H1 (cell line): Measurements from ENCODE around the gene KRTAP10-5. TPM values are rescaled to one million over a fixed set of nuclear protein-coding genes. Genes with fewer than 3 reads are reported as not detected.

Experiments
- CTCF ChIA-PET: fragments of 300-600 bp; sonication (Branson Sonifier 250); formaldehyde crosslinking; loops from one replicate; lab custom pipeline; 2021; ENCODE audit not compliant: partially characterized antibody; lab: Charles Lee
- POLR2A ChIA-PET: fragments of 300-600 bp; sonication (Branson Sonifier 250); formaldehyde crosslinking; loops from one replicate; lab custom pipeline; 2021; ENCODE audit warnings: inconsistent platforms; ENCODE audit not compliant: partially characterized antibody; lab: Charles Lee
- DNase-seq, 2 experiments: peaks; one replicate each; pipeline versions ENCODE4 v3.0.0 to v3.0.0-alpha.2; 2010 to 2022; ENCODE audit warnings: low spot score in 2 of 2, low read depth in 1 of 2, mixed read lengths in 1 of 2
- FAIRE-seq: peaks from 2 replicates; lab custom pipeline; 2011; peaks lifted over from hg19 to GRCh38; lab: Jason Lieb, UNC
- H2AFZ ChIP-seq: 2 replicates; pipeline ENCODE4 v1.8.1; 2012; ENCODE audit warnings: low read length, inconsistent platforms
- H2AK5ac ChIP-seq: 2 replicates; pipeline ENCODE4 v1.6.1; 2013; ENCODE audit warnings: low read depth, low read length
- H2BK120ac ChIP-seq: replicated peaks from 2 replicates; pipeline ENCODE3; 2013; ENCODE audit warnings: low read depth, low read length, inconsistent platforms
- H2BK12ac ChIP-seq: 2 replicates; pipeline ENCODE4 v1.6.1; 2013; ENCODE audit warnings: low read depth, low read length
- H2BK15ac ChIP-seq: 2 replicates; pipeline ENCODE4 v1.6.1; 2013; ENCODE audit warnings: low read length
- H2BK20ac ChIP-seq: 2 replicates; pipeline ENCODE4 v1.6.1; 2013; ENCODE audit warnings: low read length
- H2BK5ac ChIP-seq: 2 replicates; pipeline ENCODE4 v1.6.1; 2013; ENCODE audit warnings: low read depth, low read length
- H3K14ac ChIP-seq: 2 replicates; pipeline ENCODE4 v1.6.1; 2013; ENCODE audit warnings: inconsistent platforms; ENCODE audit not compliant: insufficient read length
- H3K18ac ChIP-seq: 2 replicates; pipeline ENCODE4 v1.6.1; 2013; ENCODE audit warnings: low read length; ENCODE audit errors: extremely low read depth
- H3K23ac ChIP-seq: 2 replicates; pipeline ENCODE4 v1.6.1; 2013; ENCODE audit warnings: inconsistent platforms; ENCODE audit not compliant: insufficient read length
- H3K23me2 ChIP-seq: 2 replicates; pipeline ENCODE4 v1.6.1; 2013; ENCODE audit warnings: low read depth, low read length
- H3K27ac ChIP-seq: 2 replicates; pipeline ENCODE4 v1.6.1; 2011; ENCODE audit warnings: low read depth, low read length, inconsistent platforms
- H3K27me3 ChIP-seq, 4 experiments: replicated peaks in 1 of 4; 1 replicate in 1 of 4; 2 replicates in 3 of 4; pipeline versions ENCODE4 v1.6.1 to v1.8.1; 2011 to 2013; ENCODE audit warnings: low read length in 3 of 4, mild to moderate bottlenecking in 3 of 4, inconsistent platforms in 2 of 4, mixed read lengths in 2 of 4, moderate library complexity in 1 of 4; ENCODE audit not compliant: control insufficient read depth in 3 of 4, insufficient read depth in 3 of 4; ENCODE audit errors: extremely low read depth in 1 of 4
- H3K36me3 ChIP-seq, 4 experiments: 2 replicates each; pipeline versions ENCODE4 v1.6.1 to v1.8.1; 2011 to 2013; ENCODE audit warnings: mild to moderate bottlenecking in 4 of 4, low read length in 3 of 4, moderate library complexity in 2 of 4, control low read depth in 1 of 4, inconsistent platforms in 1 of 4; ENCODE audit not compliant: insufficient read depth in 4 of 4, control insufficient read depth in 2 of 4
- H3K4ac ChIP-seq: replicated peaks from 2 replicates; pipeline ENCODE3; 2013; ENCODE audit warnings: low read length, low read depth, mixed read lengths, inconsistent platforms; ENCODE audit not compliant: insufficient read length
- H3K4me1 ChIP-seq, 4 experiments: replicated peaks in 1 of 4; 1 replicate in 1 of 4; 2 replicates in 3 of 4; pipeline versions ENCODE4 v1.6.1 to v1.8.1; 2011 to 2013; ENCODE audit warnings: low read length in 3 of 4, inconsistent platforms in 2 of 4, mixed read lengths in 1 of 4; ENCODE audit not compliant: insufficient read depth in 4 of 4, control insufficient read depth in 3 of 4
- H3K4me2 ChIP-seq, 2 experiments: 2 replicates each; pipeline versions ENCODE4 v1.6.1 to v1.8.1; 2011 to 2013; ENCODE audit warnings: low read depth in 2 of 2, low read length in 2 of 2, control low read depth in 1 of 2, inconsistent platforms in 1 of 2, mild to moderate bottlenecking in 1 of 2; ENCODE audit not compliant: insufficient read depth in 1 of 2
- H3K4me3 ChIP-seq, 4 experiments: fragments of 200-600, 300-600 bp in 1 of 4; sonication (generic), shearing (Covaris generic), sonication (Bioruptor Twin) in 1 of 4; 2 replicates each; pipeline versions ENCODE4 v1.5.1 to v1.8.1; 2011 to 2016; ENCODE audit warnings: low read length in 4 of 4, low read depth in 3 of 4, control low read depth in 2 of 4, inconsistent platforms in 2 of 4, mild to moderate bottlenecking in 2 of 4, mixed read lengths in 1 of 4, moderate library complexity in 1 of 4; ENCODE audit not compliant: insufficient read depth in 2 of 4; ENCODE audit errors: extremely low read depth in 1 of 4
- H3K56ac ChIP-seq: replicated peaks from 2 replicates; pipeline ENCODE3; 2013; ENCODE audit warnings: low read depth, mild to moderate bottlenecking, mixed read lengths, low read length, inconsistent platforms; ENCODE audit not compliant: insufficient read length
- H3K79me1 ChIP-seq: 2 replicates; pipeline ENCODE4 v1.6.1; 2013; ENCODE audit warnings: low read depth, low read length, control low read depth
- H3K79me2 ChIP-seq, 2 experiments: 2 replicates each; pipeline versions ENCODE4 v1.6.1 to v1.8.1; 2012 to 2013; ENCODE audit warnings: low read length in 2 of 2, mild to moderate bottlenecking in 2 of 2, inconsistent platforms in 1 of 2; ENCODE audit not compliant: insufficient read depth in 2 of 2, control insufficient read depth in 1 of 2
- H3K9ac ChIP-seq, 4 experiments: replicated peaks in 1 of 4; 1 replicate in 1 of 4; 2 replicates in 3 of 4; pipeline versions ENCODE4 v1.6.1 to v1.8.1; 2011 to 2013; ENCODE audit warnings: low read depth in 3 of 4, low read length in 3 of 4, control low read depth in 2 of 4, mild to moderate bottlenecking in 2 of 4, moderate library complexity in 2 of 4, inconsistent platforms in 1 of 4; ENCODE audit errors: extremely low read depth in 1 of 4
- H3K9me3 ChIP-seq, 2 experiments: 2 replicates each; pipeline versions ENCODE4 v1.6.1 to v1.8.1; 2012 to 2013; ENCODE audit warnings: mild to moderate bottlenecking in 2 of 2, moderate library complexity in 2 of 2, control low read depth in 1 of 2, inconsistent platforms in 1 of 2, low read depth in 1 of 2, low read length in 1 of 2, mixed read lengths in 1 of 2; ENCODE audit not compliant: insufficient read depth in 2 of 2
- H4K20me1 ChIP-seq, 2 experiments: replicated peaks in 1 of 2; 2 replicates each; pipeline versions ENCODE3 to v1.8.1; 2011 to 2013; ENCODE audit warnings: inconsistent platforms in 2 of 2, low read length in 2 of 2, mild to moderate bottlenecking in 1 of 2; ENCODE audit not compliant: insufficient read depth in 2 of 2, control insufficient read depth in 1 of 2
- H4K5ac ChIP-seq: 2 replicates; pipeline ENCODE4 v1.6.1; 2013; ENCODE audit warnings: low read length, low read depth, mixed read lengths, inconsistent platforms; ENCODE audit not compliant: insufficient read length
- H4K8ac ChIP-seq: 2 replicates; pipeline ENCODE4 v1.8.0; 2013; ENCODE audit warnings: mild to moderate bottlenecking, moderate library complexity, low read length, inconsistent platforms; ENCODE audit not compliant: insufficient read depth; ENCODE audit errors: extremely low read depth
- H4K91ac ChIP-seq: replicated peaks from 2 replicates; pipeline ENCODE3; 2013; ENCODE audit warnings: low read length, mixed read lengths, inconsistent platforms; ENCODE audit not compliant: insufficient read length
- CEBPB ChIP-seq: IDR thresholded peaks from 2 replicates; pipeline ENCODE4 v1.6.1; 2012; ENCODE audit warnings: low read depth, low read length
- CHD1 ChIP-seq: IDR thresholded peaks from 2 replicates; pipeline ENCODE4 v1.6.1; 2012; ENCODE audit warnings: low read depth, low read length, improper control_type of control experiment
- CTBP2 ChIP-seq: IDR thresholded peaks from 2 replicates; pipeline ENCODE4 v1.7.0; 2011; ENCODE audit warnings: borderline replicate concordance, mild to moderate bottlenecking, moderate library complexity, mixed read lengths, low read length; ENCODE audit not compliant: insufficient read depth, insufficient read length
- E2F6 ChIP-seq: IDR thresholded peaks from 2 replicates; pipeline ENCODE4 v1.6.1; 2012; ENCODE audit warnings: inconsistent platforms
- FOSL1 ChIP-seq: IDR thresholded peaks from 2 replicates; pipeline ENCODE4 v1.6.1; 2011; ENCODE audit warnings: mild to moderate bottlenecking, low read depth, low read length, moderate library complexity; ENCODE audit not compliant: insufficient read depth
- GTF2F1 ChIP-seq: IDR thresholded peaks from 2 replicates; pipeline ENCODE4 v1.6.1; 2012; ENCODE audit warnings: low read depth, low read length, improper control_type of control experiment, borderline replicate concordance
- SP2 ChIP-seq: IDR thresholded peaks from 2 replicates; pipeline ENCODE4 v1.6.1; 2012; ENCODE audit warnings: mild to moderate bottlenecking, low read length, inconsistent platforms
- SUZ12 ChIP-seq: fragments of 200-600 bp; sonication (generic); IDR thresholded peaks from 2 replicates; pipeline ENCODE4 v1.6.1; 2012; ENCODE audit warnings: mild to moderate bottlenecking, inconsistent platforms, low read length, moderate library complexity, mixed read lengths
- TAF1 ChIP-seq: IDR thresholded peaks from 2 replicates; pipeline ENCODE4 v1.6.1; 2011; ENCODE audit warnings: mild to moderate bottlenecking, low read depth, low read length
- ZNF274 ChIP-seq: IDR thresholded peaks from 2 replicates; pipeline ENCODE4 v1.7.0; 2012; ENCODE audit warnings: low read length, borderline replicate concordance; ENCODE audit errors: extremely low read depth
- WGBS, 2 experiments: shearing (Covaris generic) in 1 of 2; methylation state at CpG; one replicate each; pipeline versions ENCODE4 v1.1.6 to v1.1.7; 2013 to 2015; ENCODE audit warnings: low lambda C conversion rate in 2 of 2, mixed read lengths in 2 of 2, inconsistent platforms in 1 of 2, low coverage in 1 of 2, missing lambda C conversion rate in 1 of 2; ENCODE audit not compliant: insufficient replicate concordance in 2 of 2, insufficient coverage in 1 of 2, insufficient read length in 1 of 2; ENCODE audit errors: extremely low coverage in 1 of 2, missing lambda C conversion rate in 1 of 2; 5-methylcytosine and 5-hydroxymethylcytosine counted together
- polyA plus RNA-seq, 7 experiments: library from polyadenylated mRNA; depleted of rRNA in 3 of 7; stranded (reverse) in 5 of 7; unstranded in 2 of 7; fragments of >200 nt in 5 of 7; fragments of 200-250 nt in 2 of 7; gene quantifications; 1 replicate in 5 of 7; 2 replicates in 1 of 7; 4 replicates in 1 of 7; pipeline versions ENCODE4 v1.2.1 to v1.2.3, GENCODE V29; 2011 to 2013; ENCODE audit warnings: missing spikeins in 2 of 7, mixed read lengths in 2 of 7
- total RNA-seq: library from RNA; stranded (reverse); fragmentation: NEBNext Ultra II Directional; extraction: Animal tissue kit (Norgen Biotek cat#: 25700); gene quantifications from 2 replicates; pipeline ENCODE4 v1.2.1, GENCODE V29; 2021

The KRTAP10-5 gene
- total and polyA plus RNA-seq, 2 of the 8 experiments (the other 6 are each of a cell fraction or from before 2014, with no cell fraction given), result 0.09 TPM; not detected in 1

DNA sequence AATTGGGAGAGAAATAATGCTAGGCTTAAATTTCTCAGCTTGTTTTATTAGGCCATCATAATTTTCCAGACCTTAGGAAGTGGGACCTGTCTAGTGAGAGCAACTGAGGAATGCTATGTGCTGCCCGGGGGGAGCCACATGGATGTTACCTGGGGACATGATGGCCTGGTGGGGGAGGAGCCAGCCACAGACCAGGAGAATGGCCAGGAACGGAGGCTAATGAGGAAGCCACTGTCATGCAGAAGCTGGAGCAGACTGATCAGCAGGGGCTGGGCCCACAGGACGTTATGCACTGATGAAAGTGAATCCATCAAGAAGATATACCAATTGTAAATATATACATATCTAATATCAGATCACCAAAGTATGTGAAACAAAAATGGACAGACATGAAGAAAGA, 35.8 kb downstream of the KRTAP10-5 start:
- ChIA-PET POLR2A (interaction anchor here (0.9 kb wide), 1 partner anchor 328 kb away, joined by 3 read pairs; no protein-coding TSS in a partner anchor), CTCF (interaction anchor here (0.7 kb wide), 1 partner anchor 373 kb away, joined by 5 read pairs; no protein-coding TSS in a partner anchor)
- Histone ChIP-seq H3K27ac (no peak overlapping the region), H4K8ac (no peak overlapping the region), H3K18ac (no peak overlapping the region), H3K36me3 (no peaks in the 10 kb centered on the region), H2AFZ (no peak overlapping the region), H4K91ac (no peak overlapping the region), H2BK5ac (no peak overlapping the region), H3K9ac (no peak overlapping the region), H3K14ac (no peak overlapping the region), H2BK20ac (no peak overlapping the region), H3K27me3 (no peaks in the 10 kb centered on the region), H3K79me2 (no peaks in the 10 kb centered on the region), H3K4me2 (no peak overlapping the region), H4K5ac (no peak overlapping the region), H3K4me1 (peaks cover 6 to 21% (median 9%) of the 10 kb centered on the region in 4 experiments), H3K23me2 (no peaks in the 10 kb centered on the region), H2BK120ac (no peak overlapping the region), H3K4ac (no peak overlapping the region), H3K9me3 (peaks cover 3 to 4% of the 10 kb centered on the region in 2 experiments; a peak in 1 of 4 replicates), H4K20me1 (no peaks in the 10 kb centered on the region), H3K56ac (no peak overlapping the region), H2BK15ac (no peak overlapping the region), H2AK5ac (no peak overlapping the region), H3K79me1 (no peaks in the 10 kb centered on the region), H3K23ac (no peak overlapping the region), H2BK12ac (no peak overlapping the region), H3K4me3 (no peak overlapping the region)
- DNase-seq (no peak), FAIRE-seq (no peak)
- WGBS, 2 experiments, result 64% methylated on average over 3 of the region's 3 CpGs; no CpG with 5 or more reads in 1 of the 2 experiments
- no peak for TF ChIP-seq CTBP2
- TF ChIP-seq CHD1, result no peak
- TF ChIP-seq GTF2F1, result no peak
- no peak for TF ChIP-seq FOSL1
- no peak for TF ChIP-seq E2F6
- TF ChIP-seq ZNF274, result no peak
- no peak for TF ChIP-seq SP2
- no peak for TF ChIP-seq CEBPB
- TF ChIP-seq SUZ12, result no peak
- TF ChIP-seq TAF1, result no peak
